Measurements from ENCODE around the gene TMEM154.

The TMEM154 gene

GRCh38 chr4:152605641-152606335 lies 74.0 kb downstream of the TMEM154 start:
- H3K27ac ChIP-seq = no peak overlapping the region
- TF ChIP-seq CTCF (conservative IDR thresholded peaks at IDR 0.05) (no peak), ZFX (IDR thresholded peaks at IDR 0.05) (no peak)

GRCh38 chr4:152605031-152605430 lies 74.8 kb downstream of the TMEM154 start:
- TF ChIP-seq CTCF (conservative IDR thresholded peaks at IDR 0.05) (no peak), ZFX (IDR thresholded peaks at IDR 0.05) (no peak)
- H3K27ac ChIP-seq = no peak overlapping the region

- no peak overlapping the region for H3K27ac ChIP-seq
- TF ChIP-seq CTCF (conservative IDR thresholded peaks at IDR 0.05) (no peak), ZFX (IDR thresholded peaks at IDR 0.05) (no peak)
These were observed 78.6 kb downstream of the TMEM154 start for GRCh38 chr4:152601156-152601555.

- TF ChIP-seq CTCF (conservative IDR thresholded peaks at IDR 0.05) (no peak), ZFX (IDR thresholded peaks at IDR 0.05) (no peak)
- H3K27ac ChIP-seq = no peak overlapping the region
These were observed 80.2 kb downstream of the TMEM154 start for GRCh38 chr4:152599636-152600035.

- no peak for TF ChIP-seq ZFX (IDR thresholded peaks at IDR 0.05)
- no peak for TF ChIP-seq CTCF (conservative IDR thresholded peaks at IDR 0.05)
- no peak overlapping the region for H3K27ac ChIP-seq
These were observed 80.7 kb downstream of the TMEM154 start for GRCh38 chr4:152599095-152599494.

GRCh38 chr4:152598454-152598853 lies 81.3 kb downstream of the TMEM154 start:
- no peak overlapping the region for H3K27ac ChIP-seq
- TF ChIP-seq CTCF (conservative IDR thresholded peaks at IDR 0.05) (no peak), ZFX (IDR thresholded peaks at IDR 0.05) (no peak)

- TF ChIP-seq CTCF (conservative IDR thresholded peaks at IDR 0.05) (no peak), ZFX (IDR thresholded peaks at IDR 0.05) (no peak)
- H3K27ac ChIP-seq = no peak overlapping the region
These were observed 84.5 kb downstream of the TMEM154 start for GRCh38 chr4:152594978-152595925.
